Heart left ventricle (tissue), 13 donors: ENCODE measurements around the gene TPSAB1.

Experiments used
- POLR2A ChIP-seq, 2 donors: fragments of 450-650 bp; IDR thresholded peaks; one replicate each; pipeline ENCODE4 v1.6.1; 2017; ENCODE audit warnings: antibody characterized with exemption in 2 of 2, mild to moderate bottlenecking in 2 of 2, moderate library complexity in 2 of 2
- TF ChIP-seq, protein P1 (sequence below), 12 donors: fragments of 200-600 bp; sonication (generic) in 4 of 12; IDR thresholded peaks; one replicate each; pipeline versions ENCODE4 v1.5.0 to v1.8.0; 2018 to 2022; ENCODE audit warnings: antibody characterized with exemption in 12 of 12, mild to moderate bottlenecking in 5 of 12
- donor health status: ischemic (EF 13 %, LVEDD 7.1; RV severe dilation, severe dysfunction).
- donor health status: DM: no; HTN: yes; CAD: no.
- donor health status: DM: no; HTN: no; CAD: no.
- donor health status: ischemic (EF 25% LVEDD 6.9; RV normal size, moderate dysfunction).
- donor health status: ischemic (EF 25% LVEDD 5.7; RV mildly dilated, moderate dysfunction).
- donor health status: ischemic (EF 35%, LVEDD 5.7; RV mildly dilated, moderate dysfunction).
- donor health status: nonischemic (EF 11% LVEDD 7.7; RV severe dilation, severe dysfunction).
- donor health status: DM: yes; HTN: yes; CAD: no.
- donor health status: PGD.
- donor health status: ischemic (EF 29% LVEDD 5.4; RV normal size, mild dysfunction).
- donor health status: nonischemic (EF 23%, LVEDD 6.1; RV moderate dilation, normal function).

DNA sequence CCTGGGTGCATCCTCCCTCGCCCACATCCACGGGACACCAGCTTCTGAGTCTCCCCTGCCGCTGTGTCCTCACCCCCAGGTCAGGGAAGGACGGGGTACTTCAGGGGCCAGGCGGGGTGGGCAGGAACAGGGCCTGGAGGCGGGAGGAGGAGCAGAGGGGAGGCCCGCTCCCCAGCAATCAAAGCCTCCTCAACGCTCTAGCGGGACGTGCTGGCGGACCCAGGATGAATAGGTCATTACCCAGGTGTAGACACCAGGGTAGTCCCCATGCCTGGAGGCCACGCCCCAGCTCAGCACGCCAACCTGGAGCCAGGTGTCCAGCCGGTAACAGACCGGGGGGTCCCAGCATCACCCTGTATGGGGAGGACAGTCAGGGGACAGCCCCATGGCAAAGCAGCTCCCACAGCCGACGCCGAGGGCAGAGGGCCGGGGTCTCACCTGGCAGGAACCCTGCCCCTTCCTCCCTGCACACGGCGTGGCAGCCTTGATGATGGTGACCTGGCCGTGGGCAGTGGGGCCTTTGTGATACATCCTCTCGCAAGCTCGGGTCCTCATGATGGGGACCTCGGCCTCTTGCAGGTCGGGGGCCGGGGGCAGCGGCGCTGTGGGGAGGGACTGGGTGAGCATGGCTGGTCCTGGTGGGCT is 39.6 kb downstream of the TPSAB1 start:
- TF ChIP-seq POLR2A (IDR thresholded peaks at IDR 0.05), result no peak
- TF ChIP-seq, protein P1, sequence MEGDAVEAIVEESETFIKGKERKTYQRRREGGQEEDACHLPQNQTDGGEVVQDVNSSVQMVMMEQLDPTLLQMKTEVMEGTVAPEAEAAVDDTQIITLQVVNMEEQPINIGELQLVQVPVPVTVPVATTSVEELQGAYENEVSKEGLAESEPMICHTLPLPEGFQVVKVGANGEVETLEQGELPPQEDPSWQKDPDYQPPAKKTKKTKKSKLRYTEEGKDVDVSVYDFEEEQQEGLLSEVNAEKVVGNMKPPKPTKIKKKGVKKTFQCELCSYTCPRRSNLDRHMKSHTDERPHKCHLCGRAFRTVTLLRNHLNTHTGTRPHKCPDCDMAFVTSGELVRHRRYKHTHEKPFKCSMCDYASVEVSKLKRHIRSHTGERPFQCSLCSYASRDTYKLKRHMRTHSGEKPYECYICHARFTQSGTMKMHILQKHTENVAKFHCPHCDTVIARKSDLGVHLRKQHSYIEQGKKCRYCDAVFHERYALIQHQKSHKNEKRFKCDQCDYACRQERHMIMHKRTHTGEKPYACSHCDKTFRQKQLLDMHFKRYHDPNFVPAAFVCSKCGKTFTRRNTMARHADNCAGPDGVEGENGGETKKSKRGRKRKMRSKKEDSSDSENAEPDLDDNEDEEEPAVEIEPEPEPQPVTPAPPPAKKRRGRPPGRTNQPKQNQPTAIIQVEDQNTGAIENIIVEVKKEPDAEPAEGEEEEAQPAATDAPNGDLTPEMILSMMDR (IDR thresholded peaks at IDR 0.05), result no peak
